GM21619 (cell line): ENCODE results near the gene CALN1.
"Not testable (repeated sequence)": the region's sequence is repeated elsewhere in the genome, so short reads cannot be mapped to it uniquely, and the experiment has no call there.

Experiments
- ATAC-seq: cut with Tn5 transposase; IDR thresholded peaks from one replicate; pipeline ENCODE4 v1.9.1; 2021; ENCODE audit not compliant: unreplicated experiment

CALN1 gene

DNA sequence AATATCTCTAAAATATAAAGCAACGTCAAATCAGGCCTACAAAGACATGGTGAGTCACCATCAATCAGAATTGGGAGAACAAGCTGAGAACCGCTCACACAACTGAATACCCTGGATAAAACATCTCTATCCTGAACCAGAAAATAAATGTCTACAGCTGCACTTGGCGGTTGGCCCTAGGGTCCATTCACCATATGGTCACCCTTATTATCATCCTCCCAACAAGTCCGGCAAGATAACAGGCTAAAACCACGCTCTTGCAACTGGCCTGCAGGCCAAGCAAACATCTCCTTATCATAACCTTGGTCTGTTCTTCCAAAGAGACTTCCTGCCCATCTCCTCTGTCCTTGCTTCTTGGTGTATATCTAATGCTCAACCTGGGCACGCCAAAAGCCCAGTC is 310.7 kb downstream of the CALN1 start:
- no peak for ATAC-seq

DNA sequence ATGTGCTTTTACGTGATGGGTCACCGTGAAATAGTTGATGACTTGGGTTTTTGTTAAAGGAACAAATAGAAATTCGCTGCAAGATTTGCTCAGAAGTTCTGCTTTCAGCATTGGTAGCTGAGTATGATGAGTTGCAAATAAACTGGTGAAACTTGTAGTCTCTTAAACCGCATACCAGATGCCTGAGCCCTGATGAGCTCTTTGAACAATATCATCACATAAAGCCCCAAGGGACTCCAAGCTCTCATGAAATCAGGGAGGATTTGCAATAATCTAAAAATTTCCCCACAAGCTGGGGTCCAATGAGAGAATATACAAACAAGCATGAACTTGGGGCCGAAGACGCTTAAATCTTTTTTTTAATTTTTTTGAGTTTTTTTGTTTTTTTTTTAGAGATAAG is 312.4 kb downstream of the CALN1 start:
- ATAC-seq: no peak

DNA sequence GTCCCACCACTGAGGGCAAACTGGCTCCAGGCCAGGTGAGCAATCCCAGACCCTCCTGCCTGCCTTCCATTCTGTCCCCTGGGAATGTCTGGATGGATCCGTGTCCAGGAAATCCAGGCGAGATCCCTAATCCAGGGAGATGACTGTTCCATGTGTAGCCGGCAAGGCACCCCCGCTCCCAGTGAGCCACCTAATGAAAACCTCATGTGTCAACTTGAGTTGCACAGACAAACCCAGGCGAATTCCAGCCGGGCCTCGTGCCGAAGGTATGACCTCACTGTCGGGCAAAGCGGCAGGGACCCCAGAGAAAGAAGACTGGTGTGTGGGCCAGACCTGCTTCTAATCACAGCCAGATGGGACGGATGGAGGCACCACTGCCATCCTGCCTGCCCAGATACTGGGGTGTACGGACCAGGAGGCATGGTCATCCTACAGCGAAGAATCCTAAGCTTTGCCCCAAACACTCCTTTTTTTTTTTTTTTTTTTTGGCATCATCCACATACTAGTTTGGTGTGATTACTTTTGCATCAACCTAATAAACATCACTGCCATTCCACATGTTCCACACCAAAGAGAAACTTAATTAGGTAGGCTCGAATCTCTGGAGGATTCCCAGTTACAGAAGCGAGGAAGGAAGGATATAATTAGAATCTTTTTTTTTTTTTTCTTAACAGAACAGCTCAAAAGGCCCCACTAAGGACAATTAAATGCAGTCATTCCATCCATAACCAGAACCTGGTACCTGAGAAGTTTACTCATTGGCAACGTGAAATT is 313.1 kb downstream of the CALN1 start:
- ATAC-seq: no peak

DNA sequence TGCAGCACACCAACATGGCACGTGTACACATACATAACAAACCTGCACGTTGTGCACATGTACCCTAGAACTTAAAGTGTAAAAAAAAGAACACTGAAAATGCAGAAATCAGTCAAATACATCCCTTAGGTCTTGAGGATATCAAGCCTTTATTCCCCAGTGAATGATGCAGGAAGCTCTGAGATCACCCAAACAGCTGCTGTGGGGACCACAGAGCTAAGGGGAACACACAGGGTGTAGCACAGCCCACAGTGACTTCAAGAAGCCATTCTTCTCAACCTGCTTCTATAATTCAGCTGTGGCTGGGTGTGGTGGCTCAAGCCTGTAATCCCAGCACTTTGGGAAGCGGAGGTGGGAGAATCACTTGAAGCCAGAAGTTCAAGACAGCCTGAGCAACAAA is 314.9 kb downstream of the CALN1 start:
- no peak for ATAC-seq

DNA sequence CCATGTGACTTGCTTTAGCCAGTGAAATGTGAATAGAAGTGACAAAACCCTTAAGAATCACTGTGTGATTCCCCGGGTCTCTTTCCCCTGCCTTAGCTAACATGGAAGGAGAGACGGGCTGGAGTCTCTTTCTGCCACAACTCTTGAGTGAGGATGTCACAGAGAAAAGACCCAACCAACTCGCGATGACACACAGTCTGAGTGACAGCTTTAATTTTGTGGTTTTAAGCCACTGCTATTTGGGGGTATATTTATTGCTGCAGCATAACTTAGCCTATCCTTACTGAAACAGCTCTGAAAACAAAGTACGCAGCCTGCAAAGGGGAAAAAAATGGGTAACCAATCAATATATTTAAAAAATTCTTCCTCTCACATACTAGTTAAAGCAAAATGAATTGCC is 319.4 kb downstream of the CALN1 start:
- no peak for ATAC-seq

DNA sequence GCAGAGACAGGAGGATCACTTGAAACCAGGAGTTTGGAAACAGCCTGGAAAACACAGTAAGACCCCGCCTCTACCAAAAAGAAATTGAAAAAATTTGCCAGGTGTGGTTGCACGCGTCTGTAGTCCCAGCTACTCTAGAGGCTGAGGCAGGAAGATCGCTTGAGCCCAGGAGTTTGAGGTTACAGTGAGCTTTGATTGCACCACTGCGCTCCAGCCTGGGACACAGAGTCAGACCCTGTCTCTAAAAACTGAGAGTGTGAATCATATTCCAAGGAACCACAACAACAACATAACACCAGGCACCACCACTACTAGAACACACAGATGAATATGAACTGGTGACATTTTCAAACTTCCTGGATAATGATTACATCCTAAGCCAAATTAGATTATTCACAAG is 324.2 kb downstream of the CALN1 start:
- ATAC-seq: no peak

DNA sequence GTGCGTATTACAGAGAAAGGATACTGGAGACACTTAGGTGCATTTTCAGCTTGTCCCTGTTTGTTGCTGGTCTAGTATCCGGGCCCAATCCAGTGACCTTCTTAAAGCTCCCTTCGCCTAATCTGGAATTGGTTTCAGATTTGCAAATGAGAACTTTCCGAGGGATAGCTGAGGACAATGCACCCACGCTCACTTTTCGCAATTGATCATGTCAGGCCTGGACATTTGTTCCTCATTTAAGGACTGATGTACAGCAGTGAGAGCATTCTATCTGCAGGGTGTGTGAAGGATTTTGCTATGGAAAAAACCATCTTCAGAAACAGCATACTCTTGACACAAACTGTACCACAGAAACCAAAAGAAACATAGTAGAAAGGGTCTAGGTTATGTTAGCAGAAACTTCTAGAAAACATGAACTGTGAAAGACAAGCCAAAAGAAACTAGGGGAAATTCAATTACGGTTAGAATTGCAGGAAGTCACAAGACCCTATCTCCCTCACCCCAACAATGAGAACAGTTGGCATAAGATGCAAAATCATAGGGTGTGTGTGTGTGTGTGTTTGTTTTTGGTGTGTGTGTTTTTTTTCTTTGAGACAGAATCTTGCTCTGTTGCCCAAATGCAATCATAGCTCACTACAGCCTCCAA is 331.1 kb downstream of the CALN1 start:
- ATAC-seq: no peak

DNA sequence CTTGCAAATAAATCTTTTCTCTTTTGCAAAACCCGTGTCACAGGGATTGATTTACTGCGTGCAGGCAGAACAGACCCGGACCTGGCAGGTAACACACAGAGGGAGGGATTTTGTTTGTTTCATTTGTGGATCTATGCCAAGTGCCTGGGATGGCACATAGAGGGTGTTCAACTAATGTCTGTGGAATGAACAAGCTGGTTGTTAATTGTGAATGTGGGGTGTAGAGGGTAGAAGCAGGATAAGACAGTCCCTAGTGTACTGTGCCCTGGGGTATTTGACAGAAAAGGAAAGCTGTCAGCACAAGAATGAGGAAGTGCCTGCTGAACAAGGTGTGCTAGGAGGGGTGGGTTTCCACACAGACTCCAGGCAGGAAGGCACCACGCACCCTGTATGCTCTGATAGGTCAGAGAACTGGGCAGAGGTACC is 331.8 kb downstream of the CALN1 start:
- no peak for ATAC-seq

DNA sequence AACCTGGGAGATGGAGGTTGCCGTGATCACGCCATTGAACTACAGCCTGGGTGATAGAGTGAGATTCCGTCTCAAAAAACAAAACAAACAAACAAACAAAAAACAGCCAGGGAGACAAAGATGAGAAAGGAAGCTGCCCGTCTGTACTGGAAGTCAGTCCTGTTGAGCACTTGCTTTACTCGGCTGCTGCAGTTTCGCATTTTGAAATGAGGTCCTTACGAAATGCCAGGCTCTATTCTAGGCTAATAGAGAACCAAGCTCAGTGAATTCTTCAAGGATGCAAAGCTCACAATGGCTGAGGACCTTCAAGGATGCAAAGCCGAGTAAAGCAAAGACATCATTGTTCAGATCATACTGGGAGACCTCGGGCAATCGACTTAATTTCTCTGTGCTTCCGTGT is 333.3 kb downstream of the CALN1 start:
- no peak for ATAC-seq

DNA sequence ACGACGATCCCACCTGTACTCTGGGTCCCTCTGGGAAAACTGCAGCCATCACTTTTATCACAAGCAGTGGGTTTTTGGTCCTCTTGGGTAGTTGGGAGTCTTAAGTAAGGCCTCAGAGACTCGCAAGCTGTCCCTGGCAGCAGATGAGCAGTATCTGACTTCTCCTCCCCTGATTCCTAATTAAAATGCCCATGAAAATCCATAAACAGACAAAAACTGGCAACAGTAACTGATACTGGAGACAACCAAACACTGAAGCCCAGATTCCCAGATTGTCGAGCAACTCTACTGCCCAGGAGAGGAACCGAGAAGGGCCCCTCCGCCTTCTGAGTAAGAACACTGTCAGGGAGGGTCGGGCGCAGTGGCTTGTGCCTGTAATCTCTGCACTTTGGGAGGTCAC is 333.8 kb downstream of the CALN1 start:
- no peak for ATAC-seq

DNA sequence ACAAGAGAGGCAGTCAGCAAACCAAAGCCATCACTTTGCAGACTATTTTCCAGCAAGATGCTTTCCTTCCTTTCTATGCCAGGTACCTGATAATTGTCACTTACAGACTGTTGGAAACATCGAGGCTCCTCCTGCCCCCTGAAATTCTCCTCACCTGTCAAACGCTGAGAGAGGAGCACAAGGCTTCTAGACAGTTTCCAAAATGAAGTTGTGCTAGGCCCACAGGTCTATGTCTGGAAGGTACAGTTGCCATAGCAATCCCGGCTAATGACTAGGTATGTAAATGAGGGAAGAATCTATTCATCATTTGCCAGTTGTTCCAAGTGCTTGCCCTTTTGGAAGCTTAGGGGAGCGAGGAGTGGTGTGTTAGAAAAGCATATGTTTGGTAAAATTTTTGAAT is 334.4 kb downstream of the CALN1 start:
- ATAC-seq: no peak

DNA sequence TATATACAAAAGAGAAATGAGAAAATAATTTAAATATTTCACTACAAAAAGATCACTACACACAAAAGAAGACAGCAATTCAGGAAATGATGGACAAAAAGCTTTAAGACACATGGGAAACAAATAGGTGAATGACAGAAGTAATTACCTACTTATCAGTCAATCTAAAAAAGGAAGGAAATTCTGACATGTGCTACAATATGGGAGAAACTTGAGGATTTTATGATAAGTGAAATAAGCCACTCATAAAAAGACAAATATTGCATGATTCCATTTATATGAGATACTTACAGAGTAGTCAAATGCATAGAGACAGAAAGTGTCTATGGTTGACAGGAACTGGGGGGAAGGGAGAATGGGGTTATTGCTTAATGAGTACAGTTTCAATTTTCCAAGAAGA is 339.2 kb downstream of the CALN1 start:
- ATAC-seq: no peak

DNA sequence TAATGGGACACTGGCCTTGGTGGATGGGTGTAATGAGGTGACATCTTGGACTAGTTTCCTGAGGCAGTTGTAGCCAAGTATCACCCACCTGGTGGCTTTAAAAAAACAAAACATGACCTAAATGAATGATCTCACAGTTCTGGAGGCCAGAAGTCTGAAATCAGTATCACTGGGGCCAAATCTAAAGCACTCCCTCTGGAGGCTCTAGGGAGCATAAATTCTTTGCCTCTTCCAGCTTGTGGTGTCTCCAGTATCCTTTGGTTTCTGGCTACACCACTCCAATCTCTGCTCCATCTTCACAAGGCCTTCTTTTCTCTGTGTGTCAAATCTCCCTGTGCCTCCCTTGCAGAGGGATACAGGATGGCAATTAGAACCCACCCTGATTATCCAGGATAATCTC is 342.9 kb downstream of the CALN1 start:
- ATAC-seq: no peak

DNA sequence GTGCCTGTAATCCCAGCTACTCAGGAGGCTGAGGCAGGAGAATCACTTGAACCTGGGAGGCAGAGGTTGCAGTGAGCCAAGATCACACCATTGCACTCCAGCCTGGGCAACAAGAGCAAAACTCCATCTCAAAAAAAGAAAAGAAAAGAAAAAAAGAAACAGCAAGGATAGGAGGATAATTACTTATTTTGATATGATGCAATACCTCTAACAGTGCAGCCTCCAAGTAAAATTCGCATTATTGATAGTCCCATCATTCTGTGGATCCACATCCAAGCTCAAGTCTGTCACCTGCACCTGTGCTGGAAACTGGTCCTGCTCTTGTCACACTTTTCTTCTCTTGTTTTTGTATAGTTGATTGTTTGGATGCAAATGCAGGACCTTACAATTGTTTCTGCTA is 346.4 kb downstream of the CALN1 start:
- not testable (repeated sequence) for ATAC-seq

DNA sequence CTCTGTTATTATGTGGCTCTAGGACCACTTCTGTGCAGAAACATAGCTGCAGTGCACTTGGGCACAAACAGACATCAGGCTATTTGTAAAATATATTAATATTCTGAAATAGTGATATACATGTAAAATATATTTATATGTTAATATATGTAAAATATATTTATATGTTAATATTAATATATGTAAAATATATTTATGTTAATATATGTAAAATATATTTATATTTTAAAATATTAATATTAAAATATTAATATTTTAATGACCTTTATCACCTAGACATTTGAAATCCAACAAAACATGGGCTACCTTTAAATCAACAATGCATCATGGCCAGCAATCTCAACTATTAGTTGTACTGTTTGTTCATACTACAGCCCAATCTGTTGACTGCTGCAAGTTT is 347.2 kb downstream of the CALN1 start:
- no peak for ATAC-seq

DNA sequence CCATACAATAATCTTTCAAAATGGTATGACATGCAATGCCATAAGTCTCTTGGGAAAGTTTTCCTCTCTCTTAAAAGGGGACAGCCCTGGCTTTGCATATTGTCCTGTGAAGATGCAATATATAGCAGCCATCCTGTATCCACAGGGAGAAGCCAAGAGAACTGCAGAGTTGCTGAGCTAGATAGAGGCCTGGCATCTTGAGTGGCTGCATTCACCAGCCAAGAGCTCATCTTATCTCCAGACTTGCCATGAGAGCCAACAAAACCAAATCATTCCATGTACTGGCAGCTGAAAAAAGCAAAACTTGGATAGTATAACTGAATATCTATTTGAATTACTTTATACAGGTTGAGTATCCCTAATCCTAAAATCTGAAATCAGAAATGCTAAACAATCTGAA is 348.8 kb downstream of the CALN1 start:
- no peak for ATAC-seq

DNA sequence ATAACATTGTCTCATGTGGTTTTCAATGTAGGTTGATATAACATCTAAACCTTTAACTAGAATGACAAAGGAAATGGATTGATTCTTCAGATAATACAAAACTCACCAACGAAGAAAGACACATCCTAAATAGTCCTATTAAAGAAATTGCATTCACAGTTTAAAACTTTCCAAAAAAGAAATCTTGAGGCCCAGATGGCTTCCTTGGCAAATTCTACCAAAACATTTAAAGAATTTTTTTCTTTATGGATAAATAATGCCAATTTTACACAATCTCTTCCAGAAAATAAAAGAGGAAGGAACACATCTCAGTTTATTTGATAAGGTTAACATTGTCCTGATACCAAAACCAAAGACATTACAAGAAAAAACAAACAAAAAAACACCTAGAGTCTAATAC is 349.5 kb downstream of the CALN1 start:
- no peak for ATAC-seq

DNA sequence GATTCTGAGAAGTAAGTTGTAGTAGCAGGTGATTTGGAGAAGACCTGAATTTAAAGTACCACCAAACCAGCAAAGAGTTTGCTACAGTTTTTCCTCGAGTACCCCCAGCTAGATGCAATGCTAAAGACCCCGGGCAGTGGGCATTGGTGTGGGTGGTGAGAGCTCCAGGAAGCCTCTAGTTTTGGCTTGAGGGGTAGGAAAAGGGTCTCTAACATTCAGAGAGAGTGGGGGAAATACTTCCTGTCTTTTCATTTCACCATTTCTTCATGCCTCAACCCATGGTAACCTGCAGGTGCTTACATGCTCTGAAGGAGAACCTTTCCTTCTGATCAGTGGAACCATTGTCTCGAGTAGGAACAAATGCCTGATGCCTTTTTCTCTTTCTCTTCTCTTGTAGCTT is 352.2 kb downstream of the CALN1 start:
- ATAC-seq: no peak

DNA sequence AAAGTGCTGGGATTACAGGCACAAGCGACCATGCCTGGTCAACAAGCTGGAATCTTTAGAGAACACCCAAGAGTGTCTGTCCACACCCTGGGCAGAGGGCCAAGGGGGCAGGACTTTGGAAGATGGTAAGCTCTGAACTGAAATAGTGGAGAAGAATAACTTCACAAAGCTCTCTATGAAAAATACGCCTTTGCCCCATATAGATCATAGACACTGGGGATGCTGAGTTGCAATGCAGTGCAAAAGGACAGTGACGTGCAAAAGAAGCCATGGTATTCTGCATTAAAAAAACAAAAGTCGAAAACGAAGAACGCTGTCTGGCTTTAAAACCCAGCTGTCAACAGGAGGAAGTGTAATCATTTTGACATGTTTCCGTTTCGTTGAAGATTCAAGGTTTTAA is 353.6 kb downstream of the CALN1 start:
- ATAC-seq: no peak

DNA sequence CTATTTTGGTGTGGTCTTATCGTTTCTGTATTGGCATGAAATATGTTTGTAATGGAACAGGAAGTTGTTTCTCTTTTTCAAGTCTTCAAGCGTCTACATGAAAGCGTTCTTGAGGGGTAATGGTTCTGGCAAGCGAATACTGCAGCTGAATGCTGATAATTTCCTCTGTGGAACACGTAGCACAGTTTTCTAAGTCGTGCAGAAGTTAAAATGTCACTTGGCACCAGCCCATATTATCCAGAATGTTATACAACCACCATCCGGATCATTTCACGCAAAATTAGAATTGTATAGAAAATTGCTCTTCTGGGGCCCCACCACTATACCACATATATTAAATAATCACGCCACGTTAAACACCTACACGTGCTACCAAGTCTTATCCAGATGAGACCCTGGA is 354.3 kb downstream of the CALN1 start:
- ATAC-seq: no peak

DNA sequence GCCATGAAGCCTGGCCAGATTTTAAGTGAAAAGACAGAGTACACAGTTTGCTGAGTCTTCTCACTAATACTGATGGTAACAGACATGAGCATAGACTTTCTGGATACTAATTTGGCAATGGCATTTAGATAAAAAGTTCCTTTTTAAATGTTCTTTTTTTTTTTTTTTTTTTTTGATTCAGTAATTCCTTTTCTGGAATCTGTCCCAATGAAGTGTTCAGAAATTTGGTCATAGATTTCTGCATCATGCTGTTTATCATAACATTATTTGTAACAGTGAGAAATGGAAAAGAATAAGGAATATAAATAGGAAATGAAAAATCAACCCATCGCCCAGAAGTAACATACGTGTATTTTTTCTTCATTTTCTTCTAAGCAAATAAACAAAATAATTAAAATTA is 354.9 kb downstream of the CALN1 start:
- no peak for ATAC-seq

DNA sequence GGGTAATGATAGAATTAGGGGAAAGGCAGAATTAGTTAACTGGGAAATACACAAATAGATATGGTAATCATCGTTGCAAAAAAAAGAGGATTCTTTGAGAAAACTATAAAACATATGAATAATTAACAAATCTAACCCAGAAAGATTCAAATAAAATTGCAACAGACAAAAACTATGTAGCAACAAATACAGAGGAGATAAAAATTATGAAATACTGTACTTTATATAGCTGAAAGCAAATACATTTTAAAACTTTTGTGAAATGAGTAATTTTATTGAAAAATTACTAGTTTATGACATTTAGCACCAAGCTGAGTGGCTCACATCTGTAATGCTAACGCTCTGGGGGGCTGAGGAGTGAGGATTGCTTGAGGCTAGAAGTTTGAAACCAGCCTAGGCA is 356.7 kb downstream of the CALN1 start:
- ATAC-seq: no peak

DNA sequence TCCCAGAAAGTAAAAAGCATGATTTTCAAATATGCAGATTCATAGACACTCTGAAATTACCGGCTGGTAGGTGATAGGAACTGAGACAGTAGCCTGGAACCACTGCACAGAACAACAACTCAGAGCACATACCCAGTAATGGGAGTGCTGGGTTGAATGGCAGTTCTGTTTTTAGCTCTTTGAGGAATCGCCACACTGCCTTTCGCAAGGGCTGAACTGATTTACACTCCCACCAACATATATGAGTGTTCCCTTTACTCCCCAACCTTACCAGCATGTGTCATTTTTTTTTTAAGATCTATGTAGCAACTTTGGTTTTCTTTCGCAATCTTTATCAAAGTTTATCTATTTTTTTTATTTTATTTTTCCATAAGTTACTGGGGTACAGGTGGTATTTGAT is 358.8 kb downstream of the CALN1 start:
- ATAC-seq: no peak
